Measurements from ENCODE around the gene ZNF281. TPM values are rescaled to one million over a fixed set of nuclear protein-coding genes. Genes with fewer than 3 reads are reported as not detected.

ZNF281 gene
- total RNA-seq, 1 donor: 45.6 TPM

DNA sequence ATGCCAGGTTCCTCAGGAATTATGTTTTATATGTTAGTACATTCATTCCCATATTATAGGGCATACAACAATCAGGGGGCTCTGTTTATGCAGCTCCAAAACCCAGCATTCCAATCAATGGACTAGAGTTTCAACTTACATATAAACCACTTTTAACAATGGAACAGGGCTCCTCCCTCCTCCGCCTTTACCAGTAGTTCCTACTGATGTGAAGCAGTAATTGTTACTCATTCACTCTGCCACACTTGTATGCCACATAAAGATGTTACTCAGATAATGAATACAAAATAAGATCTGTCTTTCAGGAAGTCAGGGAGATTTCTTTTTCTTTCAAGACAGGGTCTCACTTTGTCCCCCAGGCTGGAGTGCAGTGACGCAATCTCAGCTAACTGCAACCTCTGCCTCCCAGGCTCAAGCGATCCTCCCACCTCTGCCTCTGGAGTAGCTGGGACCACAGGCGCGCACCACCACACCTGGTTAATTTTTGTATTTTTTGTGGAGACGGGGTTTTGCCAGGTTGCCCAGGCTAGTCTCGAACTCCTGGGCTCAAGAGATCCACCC lies 17.1 kb downstream of the ZNF281 start:
- no peaks in the 10 kb centered on the region for H3K79me2 ChIP-seq (ENCODE audit: insufficient read depth, low read length)
- H3K27ac ChIP-seq (ENCODE audit: low read depth, low read length): no peak overlapping the region
- H3K4me2 ChIP-seq (ENCODE audit: insufficient read depth, low read length): no peak overlapping the region
- no peaks in the 10 kb centered on the region for H3K9me3 ChIP-seq (ENCODE audit: low read depth, low read length)
- peak; percentile 68 for DNase-seq (ENCODE audit: insufficient read length, low spot score, missing footprints)
- H2AFZ ChIP-seq (ENCODE audit: low read length): no peak overlapping the region
- H3K36me3 ChIP-seq (ENCODE audit: insufficient read depth, low read length): peaks cover 4% of the 10 kb centered on the region
- TF ChIP-seq, protein P1, sequence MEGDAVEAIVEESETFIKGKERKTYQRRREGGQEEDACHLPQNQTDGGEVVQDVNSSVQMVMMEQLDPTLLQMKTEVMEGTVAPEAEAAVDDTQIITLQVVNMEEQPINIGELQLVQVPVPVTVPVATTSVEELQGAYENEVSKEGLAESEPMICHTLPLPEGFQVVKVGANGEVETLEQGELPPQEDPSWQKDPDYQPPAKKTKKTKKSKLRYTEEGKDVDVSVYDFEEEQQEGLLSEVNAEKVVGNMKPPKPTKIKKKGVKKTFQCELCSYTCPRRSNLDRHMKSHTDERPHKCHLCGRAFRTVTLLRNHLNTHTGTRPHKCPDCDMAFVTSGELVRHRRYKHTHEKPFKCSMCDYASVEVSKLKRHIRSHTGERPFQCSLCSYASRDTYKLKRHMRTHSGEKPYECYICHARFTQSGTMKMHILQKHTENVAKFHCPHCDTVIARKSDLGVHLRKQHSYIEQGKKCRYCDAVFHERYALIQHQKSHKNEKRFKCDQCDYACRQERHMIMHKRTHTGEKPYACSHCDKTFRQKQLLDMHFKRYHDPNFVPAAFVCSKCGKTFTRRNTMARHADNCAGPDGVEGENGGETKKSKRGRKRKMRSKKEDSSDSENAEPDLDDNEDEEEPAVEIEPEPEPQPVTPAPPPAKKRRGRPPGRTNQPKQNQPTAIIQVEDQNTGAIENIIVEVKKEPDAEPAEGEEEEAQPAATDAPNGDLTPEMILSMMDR (IDR thresholded peaks at IDR 0.05; ENCODE audit: extremely low read depth, low read depth, low read length): no peak
- H4K20me1 ChIP-seq (ENCODE audit: insufficient read depth, low read length): no peaks in the 10 kb centered on the region
- H3K4me3 ChIP-seq (ENCODE audit: insufficient read depth, low read length): no peak overlapping the region
- H3K4me1 ChIP-seq (ENCODE audit: insufficient read depth, low read length): peaks cover 26% of the 10 kb centered on the region
- H3K27me3 ChIP-seq (ENCODE audit: insufficient read depth, low read length): no peaks in the 10 kb centered on the region

DNA sequence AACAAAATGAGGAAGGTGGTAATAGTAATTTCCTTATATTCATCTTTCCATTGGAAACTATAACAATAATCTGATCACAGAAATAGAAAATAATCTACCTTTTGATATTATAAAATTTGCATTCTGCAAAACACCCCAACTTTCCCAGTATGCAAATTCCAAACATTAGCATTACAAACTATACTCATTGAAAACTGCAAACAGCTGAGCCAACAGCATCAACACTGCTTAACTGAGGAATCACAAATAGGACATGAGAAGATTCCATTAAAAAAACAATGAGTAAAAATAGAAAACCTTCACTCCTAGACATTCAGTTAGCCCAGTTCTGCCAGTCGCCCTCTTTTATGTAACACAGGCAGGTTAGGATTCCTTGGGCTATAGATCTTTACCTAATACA lies 18.1 kb downstream of the ZNF281 start:
- Histone ChIP-seq H3K9me3 (ENCODE audit: low read depth, low read length) (no peaks in the 10 kb centered on the region), H3K27ac (ENCODE audit: low read depth, low read length) (no peak overlapping the region), H3K4me1 (ENCODE audit: insufficient read depth, low read length) (peaks cover 26% of the 10 kb centered on the region), H3K36me3 (ENCODE audit: insufficient read depth, low read length) (peaks cover 4% of the 10 kb centered on the region), H2AFZ (ENCODE audit: low read length) (peak overlapping the region; percentile 43), H3K79me2 (ENCODE audit: insufficient read depth, low read length) (no peaks in the 10 kb centered on the region), H3K27me3 (ENCODE audit: insufficient read depth, low read length) (no peaks in the 10 kb centered on the region), H4K20me1 (ENCODE audit: insufficient read depth, low read length) (no peaks in the 10 kb centered on the region), H3K4me2 (ENCODE audit: insufficient read depth, low read length) (no peak overlapping the region), H3K4me3 (ENCODE audit: insufficient read depth, low read length) (no peak overlapping the region)
- DNase-seq (ENCODE audit: insufficient read length, low spot score, missing footprints): no peak
- TF ChIP-seq, protein P1 (IDR thresholded peaks at IDR 0.05; ENCODE audit: extremely low read depth, low read depth, low read length): no peak

DNA sequence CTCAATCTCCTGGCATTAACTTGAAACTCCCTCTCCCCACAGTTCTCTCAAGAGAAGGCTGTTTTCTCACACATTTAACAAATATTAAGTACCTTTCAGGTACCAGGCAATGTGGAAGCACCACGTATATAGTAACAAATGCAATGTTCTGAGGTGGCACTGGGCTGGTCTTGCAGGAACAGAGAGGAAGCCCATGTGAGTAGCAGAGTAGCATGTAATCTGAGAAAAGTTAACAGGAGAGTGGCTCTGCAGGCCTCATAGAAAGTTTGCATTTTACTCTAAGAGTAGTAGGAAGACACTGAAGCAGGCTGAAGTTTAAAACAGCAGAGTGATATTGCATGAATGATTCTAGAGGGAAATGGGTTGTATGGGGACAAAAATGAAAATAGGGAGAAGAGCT lies 21.0 kb downstream of the ZNF281 start:
- H3K79me2 ChIP-seq (ENCODE audit: insufficient read depth, low read length): no peaks in the 10 kb centered on the region
- H3K4me2 ChIP-seq (ENCODE audit: insufficient read depth, low read length): no peak overlapping the region
- H3K4me1 ChIP-seq (ENCODE audit: insufficient read depth, low read length): peaks cover 31% of the 10 kb centered on the region
- no peaks in the 10 kb centered on the region for H4K20me1 ChIP-seq (ENCODE audit: insufficient read depth, low read length)
- H3K27me3 ChIP-seq (ENCODE audit: insufficient read depth, low read length): no peaks in the 10 kb centered on the region
- H2AFZ ChIP-seq (ENCODE audit: low read length): no peak overlapping the region
- TF ChIP-seq, protein P1 (IDR thresholded peaks at IDR 0.05; ENCODE audit: extremely low read depth, low read depth, low read length): no peak
- no peak for DNase-seq (ENCODE audit: insufficient read length, low spot score, missing footprints)
- H3K9me3 ChIP-seq (ENCODE audit: low read depth, low read length): no peaks in the 10 kb centered on the region
- peak overlapping the region; percentile 16 for H3K27ac ChIP-seq (ENCODE audit: low read depth, low read length)
- H3K36me3 ChIP-seq (ENCODE audit: insufficient read depth, low read length): no peaks in the 10 kb centered on the region
- no peak overlapping the region for H3K4me3 ChIP-seq (ENCODE audit: insufficient read depth, low read length)

DNA sequence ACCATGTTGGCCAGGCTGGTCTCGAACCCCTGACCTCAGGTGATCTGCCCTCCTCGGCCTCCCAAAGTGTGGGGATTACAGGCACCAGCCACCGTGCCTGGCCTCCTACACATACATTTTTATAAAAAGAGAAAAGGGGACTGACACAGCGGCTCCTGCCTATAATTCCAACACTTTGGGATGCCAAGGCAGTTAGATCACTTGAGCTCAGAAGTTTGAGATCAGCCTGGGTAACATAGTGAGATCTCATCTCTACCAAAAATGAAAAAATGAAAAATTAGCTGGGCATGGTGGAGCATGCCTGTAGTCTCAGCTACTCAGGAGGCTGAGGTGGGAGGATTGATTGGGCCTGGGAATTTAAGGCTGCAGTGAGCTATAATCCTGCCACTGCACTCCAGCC lies 23.4 kb downstream of the ZNF281 start:
- H3K9me3 ChIP-seq (ENCODE audit: low read depth, low read length): no peaks in the 10 kb centered on the region
- no peak overlapping the region for H2AFZ ChIP-seq (ENCODE audit: low read length)
- H3K36me3 ChIP-seq (ENCODE audit: insufficient read depth, low read length): no peaks in the 10 kb centered on the region
- H3K4me2 ChIP-seq (ENCODE audit: insufficient read depth, low read length): no peak overlapping the region
- no peaks in the 10 kb centered on the region for H3K79me2 ChIP-seq (ENCODE audit: insufficient read depth, low read length)
- peaks cover 18% of the 10 kb centered on the region for H3K4me1 ChIP-seq (ENCODE audit: insufficient read depth, low read length)
- no peaks in the 10 kb centered on the region for H4K20me1 ChIP-seq (ENCODE audit: insufficient read depth, low read length)
- no peak for DNase-seq (ENCODE audit: insufficient read length, low spot score, missing footprints)
- no peaks in the 10 kb centered on the region for H3K27me3 ChIP-seq (ENCODE audit: insufficient read depth, low read length)
- H3K4me3 ChIP-seq (ENCODE audit: insufficient read depth, low read length): no peak overlapping the region
- H3K27ac ChIP-seq (ENCODE audit: low read depth, low read length): peak overlapping the region; percentile 19
- TF ChIP-seq, protein P1 (IDR thresholded peaks at IDR 0.05; ENCODE audit: extremely low read depth, low read depth, low read length): no peak
